Activated CD8-positive, alpha-beta memory T cell treated with anti-CD3 and anti-CD28 coated beads for 36 hours (primary cell): ENCODE data around the gene CEP112. TPM values are rescaled to one million over a fixed set of nuclear protein-coding genes. Genes with fewer than 3 reads are reported as not detected.
"Not testable (repeated sequence)": the region's sequence is repeated elsewhere in the genome, so short reads cannot be mapped to it uniquely, and the experiment has no call there.

Source experiments
- CTCF ChIA-PET: fragments of 350-600 bp; sonication (Branson Sonifier 250); formaldehyde crosslinking; loops from one replicate; lab custom pipeline; 2021; ENCODE audit warnings: antibody characterized with exemption; lab: Charles Lee
- POLR2A ChIA-PET: fragments of 350-600 bp; sonication (Branson Sonifier 250); formaldehyde crosslinking; loops from one replicate; lab custom pipeline; 2021; ENCODE audit warnings: antibody characterized with exemption; lab: Charles Lee
- total RNA-seq, 2 experiments: library from RNA; stranded (reverse); gene quantifications; one replicate each; pipeline ENCODE4 v1.2.3, GENCODE V29; 2021

Gene CEP112
- total RNA-seq, 2 experiments from 2014 or later, result 1.8 to 2.8 TPM

- ChIA-PET POLR2A (no interaction called here), CTCF (no interaction called here)
Measured at GRCh38 chr17:65865715-65866425, 326.1 kb downstream of the CEP112 start.

- CTCF ChIA-PET, result no interaction called here
- POLR2A ChIA-PET, result no interaction called here
Measured at GRCh38 chr17:65864394-65864793, 327.5 kb downstream of the CEP112 start.

- ChIA-PET POLR2A (no interaction called here), CTCF (no interaction called here)
Measured at GRCh38 chr17:65857718-65858117, 334.2 kb downstream of the CEP112 start.

DNA sequence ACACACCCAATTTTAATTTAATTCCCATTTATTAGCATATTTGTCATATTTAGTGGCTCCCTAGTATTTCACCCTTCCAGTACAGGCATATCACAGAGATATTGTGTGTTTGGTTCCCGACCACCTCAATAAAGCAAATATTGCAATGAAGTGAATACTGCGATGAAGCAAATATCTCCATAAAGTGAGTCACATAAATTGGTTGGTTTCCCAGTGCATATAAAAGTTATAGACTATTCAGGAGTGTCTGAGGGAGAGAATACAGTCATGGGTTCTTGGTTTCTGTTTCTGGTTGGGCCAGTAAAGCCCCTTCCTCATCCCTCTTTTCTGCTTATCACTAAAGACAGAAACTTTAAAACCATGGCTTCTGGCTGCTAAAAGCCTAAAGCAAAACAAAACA is 335.1 kb downstream of the CEP112 start:
- POLR2A ChIA-PET, result no interaction called here

DNA sequence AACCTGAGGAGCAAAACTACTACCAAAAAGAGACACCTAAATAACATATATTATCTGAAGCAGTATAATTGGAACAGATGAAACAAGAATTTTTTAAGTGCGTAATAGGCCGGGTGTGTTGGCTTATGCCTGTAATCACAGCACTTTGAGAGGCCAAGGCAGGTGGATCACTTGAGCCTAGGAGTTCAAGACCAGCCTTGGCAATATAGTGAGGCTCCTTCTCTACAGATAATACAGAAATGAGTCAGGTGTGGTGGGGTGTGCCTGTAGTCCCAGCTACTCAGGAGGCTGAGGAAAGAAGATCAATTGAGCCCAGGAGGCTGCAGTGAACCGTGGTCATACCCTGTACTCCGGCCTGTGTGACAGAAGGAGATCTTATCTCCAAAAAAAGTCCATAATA is 336.3 kb downstream of the CEP112 start:
- ChIA-PET POLR2A (no interaction called here), CTCF (no interaction called here)

More for the DNA sequence above, 335.1 kb downstream of the CEP112 start:
- CTCF ChIA-PET, result no interaction called here

DNA sequence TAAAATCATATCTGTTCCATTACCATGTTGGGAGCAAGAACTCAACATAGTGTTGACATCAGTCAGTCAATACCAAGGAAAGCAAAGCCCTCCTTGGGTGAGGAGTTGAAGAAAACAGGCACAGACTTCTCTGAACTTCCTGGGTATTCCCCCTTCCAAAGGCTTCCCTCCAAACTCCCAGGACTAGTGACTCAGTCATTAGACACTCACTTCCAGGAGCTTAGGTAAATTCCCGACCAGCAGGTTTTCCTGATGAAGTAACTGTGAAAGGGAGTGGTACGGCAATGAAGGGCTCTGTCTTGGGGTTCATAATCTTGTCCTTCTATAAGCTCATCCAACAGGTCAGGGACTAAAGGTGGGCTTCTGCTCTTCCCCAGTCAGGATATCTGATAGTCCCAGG is 336.7 kb downstream of the CEP112 start:
- CTCF ChIA-PET, result no interaction called here
- POLR2A ChIA-PET, result no interaction called here

DNA sequence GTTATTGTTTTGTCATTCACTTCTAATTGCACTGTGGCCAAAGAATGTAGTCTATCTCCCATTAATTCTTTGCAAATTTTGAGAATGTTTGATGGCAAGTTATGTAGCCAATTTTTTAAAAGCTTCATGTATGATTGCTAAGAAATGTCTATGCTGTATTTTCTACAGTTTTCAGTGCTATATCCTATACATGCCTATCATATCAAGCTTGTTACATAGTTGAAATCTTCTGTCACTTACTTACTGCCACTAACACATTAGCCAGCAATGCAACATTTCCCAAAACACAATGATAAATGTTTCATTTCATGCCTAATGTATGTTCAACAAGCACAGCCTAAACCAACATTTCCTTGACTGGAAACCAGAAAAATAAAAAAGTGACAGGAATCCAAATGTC is 338.1 kb downstream of the CEP112 start:
- CTCF ChIA-PET, result no interaction called here

DNA sequence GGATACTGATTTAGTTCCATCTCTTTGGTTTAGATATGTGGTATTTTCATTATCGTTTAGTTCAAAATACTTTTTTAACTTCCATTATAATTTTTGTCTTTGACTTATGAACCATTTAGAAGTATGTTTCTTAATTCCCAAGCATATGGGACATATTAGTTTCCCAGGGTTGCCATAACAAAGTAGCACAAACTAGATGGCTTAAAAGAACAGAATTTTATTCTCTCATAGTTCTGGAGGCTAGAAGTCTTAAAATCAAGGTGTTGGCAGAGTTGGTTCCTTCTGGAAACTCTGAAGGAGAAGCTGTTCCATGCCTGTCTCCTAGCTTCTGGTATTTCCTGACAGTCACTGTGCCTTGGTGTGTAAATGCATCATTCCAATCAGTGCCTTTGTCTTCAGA is 339.0 kb downstream of the CEP112 start:
- POLR2A ChIA-PET, result no interaction called here

More for the DNA sequence above, 338.1 kb downstream of the CEP112 start:
- POLR2A ChIA-PET, result no interaction called here

GRCh38 chr17:65851965-65852736 is 339.8 kb downstream of the CEP112 start:
- ChIA-PET POLR2A (no interaction called here), CTCF (no interaction called here)

More for the DNA sequence above, 339.0 kb downstream of the CEP112 start:
- CTCF ChIA-PET, result no interaction called here

- CTCF ChIA-PET, result no interaction called here
- POLR2A ChIA-PET, result no interaction called here
Measured at GRCh38 chr17:65850486-65850885, 341.4 kb downstream of the CEP112 start.

GRCh38 chr17:65848751-65849150 is 343.2 kb downstream of the CEP112 start:
- ChIA-PET CTCF (no interaction called here), POLR2A (no interaction called here)

DNA sequence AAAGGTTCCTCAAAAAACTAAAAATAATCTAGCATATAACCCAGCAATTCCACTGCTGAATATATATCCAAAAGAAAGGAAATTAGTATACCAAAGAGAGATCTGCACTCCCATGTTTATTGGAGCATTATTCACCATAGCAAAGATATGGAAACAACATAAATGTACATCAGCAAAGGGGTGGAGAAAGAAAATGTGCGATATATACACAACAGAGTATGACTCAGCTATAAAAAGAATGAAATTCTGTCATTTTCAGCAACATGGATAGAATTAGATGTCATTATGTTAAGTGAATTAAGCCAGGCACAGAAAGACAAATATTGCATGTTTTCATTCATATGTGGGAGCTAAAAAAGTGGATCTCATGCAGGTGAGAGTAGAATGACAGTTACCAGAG is 350.8 kb downstream of the CEP112 start:
- ChIA-PET POLR2A (no interaction called here), CTCF (no interaction called here)

- CTCF ChIA-PET, POLR2A ChIA-PET: not testable (repeated sequence)
Measured at GRCh38 chr17:65837232-65837631, 354.7 kb downstream of the CEP112 start.

- POLR2A ChIA-PET, result no interaction called here
- CTCF ChIA-PET, result no interaction called here
Measured at GRCh38 chr17:65833214-65833613, 358.7 kb downstream of the CEP112 start.

DNA sequence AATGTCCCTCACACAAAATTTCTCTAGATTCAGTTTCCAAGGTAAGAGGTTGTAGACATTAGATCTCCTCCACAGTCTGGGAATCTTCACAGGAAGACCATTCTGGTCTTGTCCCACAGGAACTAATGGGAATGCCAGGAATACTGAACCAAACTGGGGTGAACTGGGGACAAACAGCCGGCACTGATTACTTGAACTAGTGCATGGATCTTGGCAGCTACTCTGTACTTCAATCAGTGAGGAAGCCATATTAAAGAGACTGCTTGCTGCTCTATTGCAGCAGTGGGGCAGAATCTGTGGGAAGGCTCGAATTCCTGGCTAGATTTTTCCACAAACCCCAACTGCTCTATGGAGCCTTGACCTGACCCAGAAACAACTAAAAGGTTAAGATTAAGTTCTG is 361.6 kb downstream of the CEP112 start:
- ChIA-PET CTCF (no interaction called here), POLR2A (no interaction called here)

DNA sequence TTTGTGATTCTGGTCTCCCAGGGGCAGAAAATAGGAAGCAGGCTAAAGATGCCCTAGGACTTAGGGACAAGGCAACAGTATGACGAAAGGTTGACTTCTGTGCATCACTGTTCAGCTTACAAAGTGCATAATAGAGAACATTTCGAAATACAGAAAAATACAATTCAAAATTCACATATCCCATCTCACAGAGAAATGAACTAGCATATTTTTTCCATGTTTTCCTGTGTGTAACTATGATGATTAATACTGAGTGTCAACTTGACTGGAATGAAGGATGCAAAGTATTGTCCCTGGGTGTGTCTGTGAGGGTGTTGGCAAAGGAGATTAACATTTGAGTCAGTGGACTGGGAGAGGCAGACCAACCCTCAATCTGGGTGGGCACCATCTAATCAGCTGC is 365.4 kb downstream of the CEP112 start:
- POLR2A ChIA-PET, CTCF ChIA-PET: not testable (repeated sequence)

DNA sequence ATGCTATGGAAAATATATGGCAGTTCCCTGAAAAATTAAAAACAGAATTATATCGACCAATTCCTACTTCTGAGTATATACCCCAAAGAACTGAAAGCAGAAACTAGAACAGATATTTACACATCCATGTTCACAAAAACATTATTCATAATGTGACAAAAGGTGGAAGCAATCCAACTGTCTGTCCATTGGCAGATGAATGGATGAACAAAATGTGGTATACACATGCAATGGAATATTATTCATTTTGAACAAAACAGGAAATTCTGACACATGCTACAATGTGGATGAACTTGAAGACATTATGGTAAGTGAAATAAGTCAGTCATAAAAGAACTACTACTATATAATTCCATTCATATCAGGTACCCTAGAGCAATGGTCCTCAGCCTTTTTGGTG is 367.0 kb downstream of the CEP112 start:
- ChIA-PET CTCF (no interaction called here), POLR2A (no interaction called here)

DNA sequence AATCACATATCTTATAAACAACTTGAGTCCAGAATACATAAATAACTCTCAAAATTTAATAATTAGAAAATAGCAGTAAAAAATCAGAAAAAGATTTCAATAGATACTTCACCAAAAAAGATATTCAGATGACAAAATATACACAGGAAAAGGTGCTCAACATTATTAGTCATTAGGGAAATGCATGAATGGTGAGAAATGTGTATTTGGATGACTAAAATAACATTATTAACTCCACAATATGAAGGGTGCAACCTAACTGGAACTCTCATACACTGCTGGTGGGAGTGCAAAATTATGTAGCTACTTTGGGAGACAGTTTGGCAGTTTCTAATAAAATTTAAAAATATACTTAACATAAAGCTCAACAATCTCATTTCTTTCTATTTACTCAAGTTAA is 368.2 kb downstream of the CEP112 start:
- POLR2A ChIA-PET, result no interaction called here
- CTCF ChIA-PET, result no interaction called here

GRCh38 chr17:65820811-65821210 is 371.1 kb downstream of the CEP112 start:
- CTCF ChIA-PET, result no interaction called here
- POLR2A ChIA-PET, result no interaction called here

DNA sequence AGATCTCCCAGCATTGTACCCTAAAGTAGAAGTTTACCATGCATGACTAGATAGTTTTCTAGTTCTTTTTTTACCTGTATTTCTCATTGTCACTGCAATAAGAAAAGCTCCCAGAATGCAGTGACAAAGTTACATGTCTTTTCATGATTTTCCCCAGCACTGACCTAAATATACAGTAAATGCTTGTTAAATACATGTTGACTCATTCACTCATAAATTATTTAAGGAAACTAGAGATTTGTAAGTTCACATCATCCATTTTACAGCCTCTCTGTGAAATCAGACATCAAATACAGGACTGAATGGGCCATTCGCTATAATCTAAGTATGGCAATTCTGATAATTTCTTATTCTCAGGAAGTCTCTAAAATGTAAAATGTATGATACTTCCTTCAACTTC is 371.6 kb downstream of the CEP112 start:
- POLR2A ChIA-PET, result no interaction called here
- CTCF ChIA-PET, result no interaction called here

- CTCF ChIA-PET, result no interaction called here
- POLR2A ChIA-PET, result no interaction called here
Measured at GRCh38 chr17:65819810-65820209, 372.1 kb downstream of the CEP112 start.
